CD8-positive, alpha-beta memory T cell (primary cell): ENCODE data around the gene NTRK3. TPM values are rescaled to one million over a fixed set of nuclear protein-coding genes. Genes with fewer than 3 reads are reported as not detected.

Source experiments
- CTCF ChIA-PET: fragments of 350-600 bp; sonication (Branson Sonifier 250); formaldehyde crosslinking; loops from one replicate; lab custom pipeline; 2021; ENCODE audit warnings: antibody characterized with exemption; lab: Charles Lee
- POLR2A ChIA-PET: fragments of 350-600 bp; sonication (Branson Sonifier 250); formaldehyde crosslinking; loops from one replicate; lab custom pipeline; 2021; ENCODE audit warnings: antibody characterized with exemption; lab: Charles Lee
- DNase-seq, 5 donors: peaks; one replicate each; pipeline versions ENCODE4 v3.0.0 to v3.0.0-alpha.2; 2020 to 2022; ENCODE audit warnings: mixed read lengths in 1 of 5
- H3K27ac ChIP-seq: one replicate; pipeline ENCODE4 v1.7.0; 2013; ENCODE audit warnings: low read depth, mild to moderate bottlenecking, low read length, moderate library complexity
- H3K27me3 ChIP-seq: 2 replicates; pipeline ENCODE4 v1.7.0; 2013; ENCODE audit warnings: low read length, mild to moderate bottlenecking; ENCODE audit not compliant: insufficient read depth, poor library complexity, severe bottlenecking
- H3K36me3 ChIP-seq: 2 replicates; pipeline ENCODE4 v1.7.0; 2013; ENCODE audit warnings: mild to moderate bottlenecking, low read length, moderate library complexity; ENCODE audit not compliant: insufficient read depth
- H3K4me1 ChIP-seq: 2 replicates; pipeline ENCODE4 v1.7.0; 2013; ENCODE audit warnings: mild to moderate bottlenecking, low read length, moderate library complexity; ENCODE audit not compliant: insufficient read depth
- H3K4me3 ChIP-seq: 2 replicates; pipeline ENCODE4 v1.7.0; 2013; ENCODE audit warnings: mild to moderate bottlenecking, low read length
- H3K9me3 ChIP-seq: 2 replicates; pipeline ENCODE4 v1.7.0; 2013; ENCODE audit warnings: mild to moderate bottlenecking, low read length
- H3K27ac Mint-ChIP-seq, 8 donors: one replicate each; pipeline ENCODE4 v1.8.0; 2020 to 2021; ENCODE audit warnings: mixed read lengths in 8 of 8, mild to moderate bottlenecking in 6 of 8, inconsistent platforms in 3 of 8, moderate library complexity in 3 of 8
- H3K27me3 Mint-ChIP-seq, 2 donors: one replicate each; pipeline ENCODE4 v1.8.0; 2020 to 2021; ENCODE audit warnings: mixed read lengths in 2 of 2, mild to moderate bottlenecking in 1 of 2, moderate library complexity in 1 of 2
- H3K36me3 Mint-ChIP-seq, 3 donors: one replicate each; pipeline ENCODE4 v1.8.0; 2020 to 2021; ENCODE audit warnings: mixed read lengths in 3 of 3, inconsistent platforms in 1 of 3, mild to moderate bottlenecking in 1 of 3
- H3K4me1 Mint-ChIP-seq, 3 donors: one replicate each; pipeline ENCODE4 v1.8.0; 2020 to 2021; ENCODE audit warnings: mixed read lengths in 3 of 3, inconsistent platforms in 1 of 3, mild to moderate bottlenecking in 1 of 3
- H3K4me3 Mint-ChIP-seq, 7 donors: one replicate each; pipeline ENCODE4 v1.8.0; 2020 to 2021; ENCODE audit warnings: mixed read lengths in 7 of 7, mild to moderate bottlenecking in 6 of 7, moderate library complexity in 4 of 7, inconsistent platforms in 2 of 7
- H3K9me3 Mint-ChIP-seq, 5 donors: one replicate each; pipeline ENCODE4 v1.8.0; 2020 to 2022; ENCODE audit warnings: mixed read lengths in 5 of 5, mild to moderate bottlenecking in 3 of 5, moderate library complexity in 2 of 5, inconsistent platforms in 1 of 5
- polyA plus RNA-seq: library from polyadenylated mRNA; unstranded; fragments of 300-500 nt; fragmentation: Illumina TruSeq; gene quantifications from one replicate; pipeline ENCODE4 v1.2.3, GENCODE V29; 2021
- total RNA-seq, 2 experiments: library from RNA; stranded (reverse); gene quantifications; one replicate each; pipeline ENCODE4 v1.2.3, GENCODE V29; 2021

The NTRK3 gene
- total and polyA plus RNA-seq, 3 experiments from 2014 or later: 0.26 to 0.29 TPM; not detected in 1

GRCh38 chr15:88201207-88201606 lies 55.3 kb downstream of the NTRK3 start:
- ChIA-PET POLR2A (no interaction called here), CTCF (no interaction called here)
- Histone ChIP-seq H3K4me1 (no peaks in the 10 kb centered on the region), H3K36me3 (no peaks in the 10 kb centered on the region), H3K4me3 (no peak overlapping the region), H3K27me3 (no peaks in the 10 kb centered on the region), H3K27ac (no peak overlapping the region), H3K9me3 (no peaks in the 10 kb centered on the region)
- no peak overlapping the region for H3K27ac Mint-ChIP-seq
- H3K27me3 Mint-ChIP-seq: peaks cover 4 to 15% of the 10 kb centered on the region in 2 donors
- no peaks in the 10 kb centered on the region for H3K4me1 Mint-ChIP-seq
- H3K4me3 Mint-ChIP-seq: no peak overlapping the region
- DNase-seq: no peak
- no peaks in the 10 kb centered on the region for H3K9me3 Mint-ChIP-seq
- no peaks in the 10 kb centered on the region for H3K36me3 Mint-ChIP-seq

DNA sequence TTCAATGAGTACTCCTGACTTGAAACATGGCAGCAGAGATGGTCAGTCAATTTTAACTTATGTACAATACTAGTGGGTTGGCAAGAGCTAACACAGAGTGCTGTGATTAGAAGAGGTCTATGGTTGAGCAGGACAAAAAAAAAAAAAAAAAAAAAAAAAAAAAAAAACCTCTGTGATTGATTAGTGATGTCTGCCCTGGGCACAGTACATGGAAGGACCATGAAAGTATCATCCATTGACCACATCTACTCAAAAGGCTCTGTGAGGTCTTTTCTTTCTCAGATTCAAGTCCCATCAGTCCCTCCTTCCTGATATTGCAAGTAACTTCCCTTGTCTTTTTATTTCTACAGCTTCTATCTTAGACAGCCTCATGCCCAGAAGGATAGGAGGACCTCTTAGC lies 59.6 kb downstream of the NTRK3 start:
- H3K4me1 Mint-ChIP-seq: no peaks in the 10 kb centered on the region
- H3K27me3 Mint-ChIP-seq: peaks cover 9 to 24% of the 10 kb centered on the region in 2 donors
- no peak overlapping the region for H3K4me3 ChIP-seq
- ChIA-PET POLR2A (no interaction called here), CTCF (no interaction called here)
- H3K27ac Mint-ChIP-seq: no peak overlapping the region
- no peaks in the 10 kb centered on the region for H3K9me3 Mint-ChIP-seq
- H3K4me3 Mint-ChIP-seq: no peak overlapping the region
- H3K36me3 ChIP-seq: no peaks in the 10 kb centered on the region
- no peak overlapping the region for H3K27ac ChIP-seq
- no peaks in the 10 kb centered on the region for H3K27me3 ChIP-seq
- H3K4me1 ChIP-seq: no peaks in the 10 kb centered on the region
- no peak for DNase-seq
- no peaks in the 10 kb centered on the region for H3K9me3 ChIP-seq
- no peaks in the 10 kb centered on the region for H3K36me3 Mint-ChIP-seq

GRCh38 chr15:88194162-88194561 lies 62.4 kb downstream of the NTRK3 start:
- Histone ChIP-seq H3K9me3 (no peaks in the 10 kb centered on the region), H3K4me3 (no peak overlapping the region), H3K27me3 (no peaks in the 10 kb centered on the region), H3K27ac (no peak overlapping the region), H3K4me1 (no peaks in the 10 kb centered on the region), H3K36me3 (no peaks in the 10 kb centered on the region)
- Mint-ChIP-seq H3K4me1 (no peaks in the 10 kb centered on the region), H3K27ac (no peak overlapping the region), H3K9me3 (no peaks in the 10 kb centered on the region), H3K4me3 (no peak overlapping the region), H3K27me3 (peaks cover 8 to 24% of the 10 kb centered on the region in 2 donors), H3K36me3 (no peaks in the 10 kb centered on the region)
- DNase-seq: no peak
- ChIA-PET POLR2A (no interaction called here), CTCF (no interaction called here)

GRCh38 chr15:88193415-88193814 lies 63.1 kb downstream of the NTRK3 start:
- ChIA-PET CTCF (no interaction called here), POLR2A (no interaction called here)
- Mint-ChIP-seq H3K27ac (no peak overlapping the region), H3K4me1 (no peaks in the 10 kb centered on the region), H3K36me3 (no peaks in the 10 kb centered on the region), H3K27me3 (peaks cover 8 to 23% of the 10 kb centered on the region in 2 donors), H3K4me3 (no peak overlapping the region), H3K9me3 (no peaks in the 10 kb centered on the region)
- Histone ChIP-seq H3K27ac (no peak overlapping the region), H3K36me3 (no peaks in the 10 kb centered on the region), H3K9me3 (no peaks in the 10 kb centered on the region), H3K27me3 (no peaks in the 10 kb centered on the region), H3K4me1 (no peaks in the 10 kb centered on the region), H3K4me3 (no peak overlapping the region)
- no peak for DNase-seq

- Mint-ChIP-seq H3K27ac (no peak overlapping the region), H3K36me3 (no peaks in the 10 kb centered on the region), H3K4me3 (no peak overlapping the region), H3K27me3 (peaks cover 8 to 21% of the 10 kb centered on the region in 2 donors), H3K4me1 (no peaks in the 10 kb centered on the region), H3K9me3 (no peaks in the 10 kb centered on the region)
- H3K4me3 ChIP-seq: no peak overlapping the region
- ChIA-PET POLR2A (no interaction called here), CTCF (no interaction called here)
- H3K4me1 ChIP-seq: no peaks in the 10 kb centered on the region
- no peak overlapping the region for H3K27ac ChIP-seq
- H3K36me3 ChIP-seq: no peaks in the 10 kb centered on the region
- no peaks in the 10 kb centered on the region for H3K27me3 ChIP-seq
- no peak for DNase-seq
- H3K9me3 ChIP-seq: no peaks in the 10 kb centered on the region
Measured at GRCh38 chr15:88191812-88192165, 64.8 kb downstream of the NTRK3 start.

- H3K27ac ChIP-seq: no peak overlapping the region
- no peaks in the 10 kb centered on the region for H3K9me3 Mint-ChIP-seq
- CTCF ChIA-PET: no interaction called here
- H3K4me3 ChIP-seq: no peak overlapping the region
- POLR2A ChIA-PET: no interaction called here
- H3K36me3 Mint-ChIP-seq: no peaks in the 10 kb centered on the region
- no peak overlapping the region for H3K4me3 Mint-ChIP-seq
- H3K27me3 ChIP-seq: no peaks in the 10 kb centered on the region
- no peaks in the 10 kb centered on the region for H3K4me1 Mint-ChIP-seq
- no peaks in the 10 kb centered on the region for H3K36me3 ChIP-seq
- no peaks in the 10 kb centered on the region for H3K4me1 ChIP-seq
- no peaks in the 10 kb centered on the region for H3K9me3 ChIP-seq
- no peak overlapping the region for H3K27ac Mint-ChIP-seq
- H3K27me3 Mint-ChIP-seq: peaks cover 11 to 24% of the 10 kb centered on the region in 2 donors
- no peak for DNase-seq
Measured at GRCh38 chr15:88190232-88190631, 66.3 kb downstream of the NTRK3 start.

- Histone ChIP-seq H3K27ac (no peak overlapping the region), H3K36me3 (no peaks in the 10 kb centered on the region), H3K4me3 (no peak overlapping the region), H3K27me3 (no peaks in the 10 kb centered on the region), H3K4me1 (no peaks in the 10 kb centered on the region), H3K9me3 (no peaks in the 10 kb centered on the region)
- no peak for DNase-seq
- H3K27me3 Mint-ChIP-seq: peaks cover 16 to 18% of the 10 kb centered on the region in 2 donors
- H3K4me3 Mint-ChIP-seq: no peak overlapping the region
- H3K27ac Mint-ChIP-seq: no peak overlapping the region
- POLR2A ChIA-PET: no interaction called here
- no peaks in the 10 kb centered on the region for H3K4me1 Mint-ChIP-seq
- no peaks in the 10 kb centered on the region for H3K36me3 Mint-ChIP-seq
- CTCF ChIA-PET: no interaction called here
- no peaks in the 10 kb centered on the region for H3K9me3 Mint-ChIP-seq
Measured at GRCh38 chr15:88188300-88188699, 68.2 kb downstream of the NTRK3 start.

GRCh38 chr15:88187195-88187594 lies 69.3 kb downstream of the NTRK3 start:
- Mint-ChIP-seq H3K36me3 (no peaks in the 10 kb centered on the region), H3K4me3 (no peak overlapping the region), H3K4me1 (no peaks in the 10 kb centered on the region), H3K27me3 (peaks cover 18 to 22% of the 10 kb centered on the region in 2 donors), H3K9me3 (peaks cover 0 to 2% (median 0%) of the 10 kb centered on the region in 5 donors), H3K27ac (no peak overlapping the region)
- no peak overlapping the region for H3K27ac ChIP-seq
- no peaks in the 10 kb centered on the region for H3K9me3 ChIP-seq
- H3K4me1 ChIP-seq: no peaks in the 10 kb centered on the region
- no peaks in the 10 kb centered on the region for H3K36me3 ChIP-seq
- ChIA-PET CTCF (no interaction called here), POLR2A (no interaction called here)
- H3K27me3 ChIP-seq: no peaks in the 10 kb centered on the region
- no peak for DNase-seq
- H3K4me3 ChIP-seq: no peak overlapping the region

DNA sequence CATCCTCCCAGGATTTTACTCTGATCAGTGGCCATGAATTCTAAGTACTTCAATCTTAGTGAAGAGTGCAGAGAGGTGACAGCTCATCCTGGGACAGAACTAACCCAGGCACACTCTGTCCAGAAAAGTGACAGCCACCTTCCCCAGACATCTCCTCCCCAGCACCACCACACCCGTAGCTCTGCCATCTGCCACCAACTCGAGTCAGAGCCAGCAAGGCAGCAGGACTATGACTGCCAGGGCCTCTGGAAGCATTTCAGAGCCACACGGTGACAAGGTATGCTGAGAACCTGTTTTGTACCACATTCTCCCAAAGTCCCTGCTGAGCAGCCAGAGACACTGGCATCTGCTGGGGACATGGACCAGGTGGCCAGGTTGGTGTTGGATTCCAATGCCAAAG lies 71.0 kb downstream of the NTRK3 start:
- H3K4me1 ChIP-seq: no peaks in the 10 kb centered on the region
- H3K4me3 ChIP-seq: no peak overlapping the region
- Mint-ChIP-seq H3K36me3 (no peaks in the 10 kb centered on the region), H3K27ac (no peak overlapping the region), H3K9me3 (peaks cover 0 to 2% (median 0%) of the 10 kb centered on the region in 5 donors), H3K4me1 (no peaks in the 10 kb centered on the region), H3K27me3 (peaks cover 22 to 23% of the 10 kb centered on the region in 2 donors), H3K4me3 (no peak overlapping the region)
- ChIA-PET POLR2A (no interaction called here), CTCF (no interaction called here)
- H3K27ac ChIP-seq: no peak overlapping the region
- H3K27me3 ChIP-seq: no peaks in the 10 kb centered on the region
- H3K36me3 ChIP-seq: no peaks in the 10 kb centered on the region
- no peaks in the 10 kb centered on the region for H3K9me3 ChIP-seq
- no peak for DNase-seq
